H1 (cell line): ENCODE measurements around the gene TRIM44. TPM values are rescaled to one million over a fixed set of nuclear protein-coding genes. Genes with fewer than 3 reads are reported as not detected.

ENCODE experiments used
- CTCF ChIA-PET: fragments of 300-600 bp; sonication (Branson Sonifier 250); formaldehyde crosslinking; loops from one replicate; lab custom pipeline; 2021; ENCODE audit not compliant: partially characterized antibody; lab: Charles Lee
- POLR2A ChIA-PET: fragments of 300-600 bp; sonication (Branson Sonifier 250); formaldehyde crosslinking; loops from one replicate; lab custom pipeline; 2021; ENCODE audit warnings: inconsistent platforms; ENCODE audit not compliant: partially characterized antibody; lab: Charles Lee
- DNase-seq, 2 experiments: peaks; one replicate each; pipeline versions ENCODE4 v3.0.0 to v3.0.0-alpha.2; 2010 to 2022; ENCODE audit warnings: low spot score in 2 of 2, low read depth in 1 of 2, mixed read lengths in 1 of 2
- FAIRE-seq: peaks from 2 replicates; lab custom pipeline; 2011; peaks lifted over from hg19 to GRCh38; lab: Jason Lieb, UNC
- H2AFZ ChIP-seq: 2 replicates; pipeline ENCODE4 v1.8.1; 2012; ENCODE audit warnings: low read length, inconsistent platforms
- H2AK5ac ChIP-seq: 2 replicates; pipeline ENCODE4 v1.6.1; 2013; ENCODE audit warnings: low read depth, low read length
- H2BK120ac ChIP-seq: replicated peaks from 2 replicates; pipeline ENCODE3; 2013; ENCODE audit warnings: low read depth, low read length, inconsistent platforms
- H2BK12ac ChIP-seq: 2 replicates; pipeline ENCODE4 v1.6.1; 2013; ENCODE audit warnings: low read depth, low read length
- H2BK15ac ChIP-seq: 2 replicates; pipeline ENCODE4 v1.6.1; 2013; ENCODE audit warnings: low read length
- H2BK20ac ChIP-seq: 2 replicates; pipeline ENCODE4 v1.6.1; 2013; ENCODE audit warnings: low read length
- H2BK5ac ChIP-seq: 2 replicates; pipeline ENCODE4 v1.6.1; 2013; ENCODE audit warnings: low read depth, low read length
- H3K14ac ChIP-seq: 2 replicates; pipeline ENCODE4 v1.6.1; 2013; ENCODE audit warnings: inconsistent platforms; ENCODE audit not compliant: insufficient read length
- H3K18ac ChIP-seq: 2 replicates; pipeline ENCODE4 v1.6.1; 2013; ENCODE audit warnings: low read length; ENCODE audit errors: extremely low read depth
- H3K23ac ChIP-seq: 2 replicates; pipeline ENCODE4 v1.6.1; 2013; ENCODE audit warnings: inconsistent platforms; ENCODE audit not compliant: insufficient read length
- H3K23me2 ChIP-seq: 2 replicates; pipeline ENCODE4 v1.6.1; 2013; ENCODE audit warnings: low read depth, low read length
- H3K27ac ChIP-seq: 2 replicates; pipeline ENCODE4 v1.6.1; 2011; ENCODE audit warnings: low read depth, low read length, inconsistent platforms
- H3K27me3 ChIP-seq, 4 experiments: replicated peaks in 1 of 4; 1 replicate in 1 of 4; 2 replicates in 3 of 4; pipeline versions ENCODE4 v1.6.1 to v1.8.1; 2011 to 2013; ENCODE audit warnings: low read length in 3 of 4, mild to moderate bottlenecking in 3 of 4, inconsistent platforms in 2 of 4, mixed read lengths in 2 of 4, moderate library complexity in 1 of 4; ENCODE audit not compliant: control insufficient read depth in 3 of 4, insufficient read depth in 3 of 4; ENCODE audit errors: extremely low read depth in 1 of 4
- H3K36me3 ChIP-seq, 4 experiments: 2 replicates each; pipeline versions ENCODE4 v1.6.1 to v1.8.1; 2011 to 2013; ENCODE audit warnings: mild to moderate bottlenecking in 4 of 4, low read length in 3 of 4, moderate library complexity in 2 of 4, control low read depth in 1 of 4, inconsistent platforms in 1 of 4; ENCODE audit not compliant: insufficient read depth in 4 of 4, control insufficient read depth in 2 of 4
- H3K4ac ChIP-seq: replicated peaks from 2 replicates; pipeline ENCODE3; 2013; ENCODE audit warnings: low read length, low read depth, mixed read lengths, inconsistent platforms; ENCODE audit not compliant: insufficient read length
- H3K4me1 ChIP-seq, 4 experiments: replicated peaks in 1 of 4; 1 replicate in 1 of 4; 2 replicates in 3 of 4; pipeline versions ENCODE4 v1.6.1 to v1.8.1; 2011 to 2013; ENCODE audit warnings: low read length in 3 of 4, inconsistent platforms in 2 of 4, mixed read lengths in 1 of 4; ENCODE audit not compliant: insufficient read depth in 4 of 4, control insufficient read depth in 3 of 4
- H3K4me2 ChIP-seq, 2 experiments: 2 replicates each; pipeline versions ENCODE4 v1.6.1 to v1.8.1; 2011 to 2013; ENCODE audit warnings: low read depth in 2 of 2, low read length in 2 of 2, control low read depth in 1 of 2, inconsistent platforms in 1 of 2, mild to moderate bottlenecking in 1 of 2; ENCODE audit not compliant: insufficient read depth in 1 of 2
- H3K4me3 ChIP-seq, 4 experiments: fragments of 200-600, 300-600 bp in 1 of 4; sonication (generic), shearing (Covaris generic), sonication (Bioruptor Twin) in 1 of 4; 2 replicates each; pipeline versions ENCODE4 v1.5.1 to v1.8.1; 2011 to 2016; ENCODE audit warnings: low read length in 4 of 4, low read depth in 3 of 4, control low read depth in 2 of 4, inconsistent platforms in 2 of 4, mild to moderate bottlenecking in 2 of 4, mixed read lengths in 1 of 4, moderate library complexity in 1 of 4; ENCODE audit not compliant: insufficient read depth in 2 of 4; ENCODE audit errors: extremely low read depth in 1 of 4
- H3K56ac ChIP-seq: replicated peaks from 2 replicates; pipeline ENCODE3; 2013; ENCODE audit warnings: low read depth, mild to moderate bottlenecking, mixed read lengths, low read length, inconsistent platforms; ENCODE audit not compliant: insufficient read length
- H3K79me1 ChIP-seq: 2 replicates; pipeline ENCODE4 v1.6.1; 2013; ENCODE audit warnings: low read depth, low read length, control low read depth
- H3K79me2 ChIP-seq, 2 experiments: 2 replicates each; pipeline versions ENCODE4 v1.6.1 to v1.8.1; 2012 to 2013; ENCODE audit warnings: low read length in 2 of 2, mild to moderate bottlenecking in 2 of 2, inconsistent platforms in 1 of 2; ENCODE audit not compliant: insufficient read depth in 2 of 2, control insufficient read depth in 1 of 2
- H3K9ac ChIP-seq, 4 experiments: replicated peaks in 1 of 4; 1 replicate in 1 of 4; 2 replicates in 3 of 4; pipeline versions ENCODE4 v1.6.1 to v1.8.1; 2011 to 2013; ENCODE audit warnings: low read depth in 3 of 4, low read length in 3 of 4, control low read depth in 2 of 4, mild to moderate bottlenecking in 2 of 4, moderate library complexity in 2 of 4, inconsistent platforms in 1 of 4; ENCODE audit errors: extremely low read depth in 1 of 4
- H3K9me3 ChIP-seq, 2 experiments: 2 replicates each; pipeline versions ENCODE4 v1.6.1 to v1.8.1; 2012 to 2013; ENCODE audit warnings: mild to moderate bottlenecking in 2 of 2, moderate library complexity in 2 of 2, control low read depth in 1 of 2, inconsistent platforms in 1 of 2, low read depth in 1 of 2, low read length in 1 of 2, mixed read lengths in 1 of 2; ENCODE audit not compliant: insufficient read depth in 2 of 2
- H4K20me1 ChIP-seq, 2 experiments: replicated peaks in 1 of 2; 2 replicates each; pipeline versions ENCODE3 to v1.8.1; 2011 to 2013; ENCODE audit warnings: inconsistent platforms in 2 of 2, low read length in 2 of 2, mild to moderate bottlenecking in 1 of 2; ENCODE audit not compliant: insufficient read depth in 2 of 2, control insufficient read depth in 1 of 2
- H4K5ac ChIP-seq: 2 replicates; pipeline ENCODE4 v1.6.1; 2013; ENCODE audit warnings: low read length, low read depth, mixed read lengths, inconsistent platforms; ENCODE audit not compliant: insufficient read length
- H4K8ac ChIP-seq: 2 replicates; pipeline ENCODE4 v1.8.0; 2013; ENCODE audit warnings: mild to moderate bottlenecking, moderate library complexity, low read length, inconsistent platforms; ENCODE audit not compliant: insufficient read depth; ENCODE audit errors: extremely low read depth
- H4K91ac ChIP-seq: replicated peaks from 2 replicates; pipeline ENCODE3; 2013; ENCODE audit warnings: low read length, mixed read lengths, inconsistent platforms; ENCODE audit not compliant: insufficient read length
- RXRA ChIP-seq: IDR thresholded peaks from 2 replicates; pipeline ENCODE4 v1.6.1; 2011; ENCODE audit warnings: low read depth, mild to moderate bottlenecking, low read length, moderate library complexity; ENCODE audit not compliant: insufficient read depth
- WGBS, 2 experiments: shearing (Covaris generic) in 1 of 2; methylation state at CpG; one replicate each; pipeline versions ENCODE4 v1.1.6 to v1.1.7; 2013 to 2015; ENCODE audit warnings: low lambda C conversion rate in 2 of 2, mixed read lengths in 2 of 2, inconsistent platforms in 1 of 2, low coverage in 1 of 2, missing lambda C conversion rate in 1 of 2; ENCODE audit not compliant: insufficient replicate concordance in 2 of 2, insufficient coverage in 1 of 2, insufficient read length in 1 of 2; ENCODE audit errors: extremely low coverage in 1 of 2, missing lambda C conversion rate in 1 of 2; 5-methylcytosine and 5-hydroxymethylcytosine counted together
- polyA plus RNA-seq, 7 experiments: library from polyadenylated mRNA; depleted of rRNA in 3 of 7; stranded (reverse) in 5 of 7; unstranded in 2 of 7; fragments of >200 nt in 5 of 7; fragments of 200-250 nt in 2 of 7; gene quantifications; 1 replicate in 5 of 7; 2 replicates in 1 of 7; 4 replicates in 1 of 7; pipeline versions ENCODE4 v1.2.1 to v1.2.3, GENCODE V29; 2011 to 2013; ENCODE audit warnings: missing spikeins in 2 of 7, mixed read lengths in 2 of 7
- total RNA-seq: library from RNA; stranded (reverse); fragmentation: NEBNext Ultra II Directional; extraction: Animal tissue kit (Norgen Biotek cat#: 25700); gene quantifications from 2 replicates; pipeline ENCODE4 v1.2.1, GENCODE V29; 2021
- TF ChIP-seq, protein P1 (sequence below): IDR thresholded peaks from 2 replicates; pipeline ENCODE4 v1.6.1; 2012; ENCODE audit warnings: inconsistent platforms
- TF ChIP-seq, protein P2 (sequence below): IDR thresholded peaks from 2 replicates; pipeline ENCODE4 v1.6.1; 2012; ENCODE audit warnings: inconsistent platforms
- TF ChIP-seq, protein P3 (sequence below): IDR thresholded peaks from 2 replicates; pipeline ENCODE4 v1.6.1; 2012; ENCODE audit warnings: low read length, inconsistent platforms

Gene TRIM44
- total and polyA plus RNA-seq, 2 of the 8 experiments (the other 6 are each of a cell fraction or from before 2014, with no cell fraction given) = 13.9 to 34.4 TPM

DNA sequence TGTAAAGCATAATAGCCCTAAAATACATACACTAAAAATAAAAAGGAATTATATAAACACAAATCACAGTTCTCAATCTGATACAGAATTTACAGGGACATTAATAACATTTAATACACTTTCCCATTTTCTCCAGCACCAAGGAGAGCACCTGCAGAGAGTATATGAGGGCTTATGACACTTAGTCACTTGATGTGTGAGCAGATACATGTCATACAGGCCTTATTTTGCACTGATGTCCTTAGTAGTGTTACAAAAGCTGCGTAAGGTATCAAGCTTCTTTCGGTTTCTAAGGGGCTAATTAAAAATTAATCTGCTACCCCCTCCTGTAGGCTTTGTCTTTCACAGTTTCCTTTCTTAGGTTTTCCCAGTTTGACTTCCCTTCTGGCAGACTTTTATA, 61.3 kb downstream of the TRIM44 start:
- no peaks in the 10 kb centered on the region for H3K27me3 ChIP-seq
- no peaks in the 10 kb centered on the region for H3K4me1 ChIP-seq
- H3K4ac ChIP-seq = no peak overlapping the region
- no peak for DNase-seq
- H3K9me3 ChIP-seq = no peaks in the 10 kb centered on the region
- H2BK5ac ChIP-seq = no peak overlapping the region
- 84% methylated on average over 2 of the region's 2 CpGs; no CpG with 5 or more reads in 1 of the 2 experiments for WGBS, 2 experiments
- FAIRE-seq = no peak
- H3K4me3 ChIP-seq = no peak overlapping the region
- H4K91ac ChIP-seq = no peak overlapping the region
- TF ChIP-seq, protein P1, sequence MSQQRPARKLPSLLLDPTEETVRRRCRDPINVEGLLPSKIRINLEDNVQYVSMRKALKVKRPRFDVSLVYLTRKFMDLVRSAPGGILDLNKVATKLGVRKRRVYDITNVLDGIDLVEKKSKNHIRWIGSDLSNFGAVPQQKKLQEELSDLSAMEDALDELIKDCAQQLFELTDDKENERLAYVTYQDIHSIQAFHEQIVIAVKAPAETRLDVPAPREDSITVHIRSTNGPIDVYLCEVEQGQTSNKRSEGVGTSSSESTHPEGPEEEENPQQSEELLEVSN = no peak
- TF ChIP-seq, protein P2, sequence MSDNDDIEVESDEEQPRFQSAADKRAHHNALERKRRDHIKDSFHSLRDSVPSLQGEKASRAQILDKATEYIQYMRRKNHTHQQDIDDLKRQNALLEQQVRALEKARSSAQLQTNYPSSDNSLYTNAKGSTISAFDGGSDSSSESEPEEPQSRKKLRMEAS = no peak
- TF ChIP-seq, protein P3, sequence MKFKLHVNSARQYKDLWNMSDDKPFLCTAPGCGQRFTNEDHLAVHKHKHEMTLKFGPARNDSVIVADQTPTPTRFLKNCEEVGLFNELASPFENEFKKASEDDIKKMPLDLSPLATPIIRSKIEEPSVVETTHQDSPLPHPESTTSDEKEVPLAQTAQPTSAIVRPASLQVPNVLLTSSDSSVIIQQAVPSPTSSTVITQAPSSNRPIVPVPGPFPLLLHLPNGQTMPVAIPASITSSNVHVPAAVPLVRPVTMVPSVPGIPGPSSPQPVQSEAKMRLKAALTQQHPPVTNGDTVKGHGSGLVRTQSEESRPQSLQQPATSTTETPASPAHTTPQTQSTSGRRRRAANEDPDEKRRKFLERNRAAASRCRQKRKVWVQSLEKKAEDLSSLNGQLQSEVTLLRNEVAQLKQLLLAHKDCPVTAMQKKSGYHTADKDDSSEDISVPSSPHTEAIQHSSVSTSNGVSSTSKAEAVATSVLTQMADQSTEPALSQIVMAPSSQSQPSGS = no peak
- no peak for TF ChIP-seq RXRA
- peaks cover 0 to 6% (median 0%) of the 10 kb centered on the region in 4 experiments; a peak in 2 of 8 replicates for H3K36me3 ChIP-seq
- H2AK5ac ChIP-seq = no peak overlapping the region
- CTCF ChIA-PET = interaction anchor here (0.7 to 1.1 kb wide), 2 partner anchors 10 to 326 kb away, joined by 3 to 4 read pairs; no protein-coding TSS in a partner anchor
- no peaks in the 10 kb centered on the region for H4K20me1 ChIP-seq
- H2BK15ac ChIP-seq = no peak overlapping the region
- H3K27ac ChIP-seq = no peak overlapping the region
- no peak overlapping the region for H2BK120ac ChIP-seq
- H3K4me2 ChIP-seq = no peak overlapping the region
- H4K8ac ChIP-seq = no peak overlapping the region
- no peak overlapping the region for H3K9ac ChIP-seq
- no peak overlapping the region for H2BK12ac ChIP-seq
- no peak overlapping the region for H4K5ac ChIP-seq
- no peaks in the 10 kb centered on the region for H3K79me1 ChIP-seq
- no peaks in the 10 kb centered on the region for H3K79me2 ChIP-seq
- H2AFZ ChIP-seq = no peak overlapping the region
- no peak overlapping the region for H3K18ac ChIP-seq
- no peak overlapping the region for H3K14ac ChIP-seq
- no peaks in the 10 kb centered on the region; the same call in 1 of the 2 replicates for H3K23me2 ChIP-seq
- H2BK20ac ChIP-seq = no peak overlapping the region
- no peak overlapping the region for H3K56ac ChIP-seq
- no peak overlapping the region for H3K23ac ChIP-seq
- POLR2A ChIA-PET = no interaction called here
